NCI-H345 treated with DMSO at 0.1 percent for 48 hours (cell line): ENCODE data around the gene THBS1.

ENCODE experiments used
- DNase-seq: peaks from one replicate; lab custom pipeline; 2025; ENCODE audit not compliant: unreplicated experiment; lab: John Stamatoyannopoulos, UW

THBS1 gene

GRCh38 chr15:39580485-39581241, at the start of gene THBS1:
THBS1 (plus strand) TSS chr15:39581079; CDS start chr15:39581858, 779 bp downstream.
- no peak for DNase-seq

- no peak for DNase-seq
Observed at GRCh38 chr15:39534996-39535395, 45.9 kb upstream of the THBS1 start.

GRCh38 chr15:39535466-39535865, 45.4 kb upstream of the THBS1 start:
- no peak for DNase-seq

- DNase-seq = no peak
Observed at GRCh38 chr15:39538936-39539335, 41.9 kb upstream of the THBS1 start.

- no peak for DNase-seq
Observed at GRCh38 chr15:39539466-39539865, 41.4 kb upstream of the THBS1 start.

- no peak for DNase-seq
Observed at GRCh38 chr15:39539973-39540558, 40.8 kb upstream of the THBS1 start.

- no peak for DNase-seq
Observed at GRCh38 chr15:39542385-39543065, 38.4 kb upstream of the THBS1 start.

GRCh38 chr15:39543651-39544050, 37.2 kb upstream of the THBS1 start:
- no peak for DNase-seq

GRCh38 chr15:39546842-39547241, 34.0 kb upstream of the THBS1 start:
- DNase-seq = no peak

- DNase-seq = no peak
Observed at GRCh38 chr15:39548561-39548960, 32.3 kb upstream of the THBS1 start.

GRCh38 chr15:39549912-39550311, 31.0 kb upstream of the THBS1 start:
- DNase-seq = no peak

GRCh38 chr15:39551476-39551875, 29.4 kb upstream of the THBS1 start:
- no peak for DNase-seq

GRCh38 chr15:39552556-39552955, 28.3 kb upstream of the THBS1 start:
- no peak for DNase-seq

- DNase-seq = peak; percentile 59
Observed at GRCh38 chr15:39553947-39554693, 26.8 kb upstream of the THBS1 start.

- peak; percentile 1 for DNase-seq
Observed at GRCh38 chr15:39554746-39555387, 26.0 kb upstream of the THBS1 start.

GRCh38 chr15:39555885-39556284, 25.0 kb upstream of the THBS1 start:
- DNase-seq = peak; percentile 33

- peak; percentile 40 for DNase-seq
Observed at GRCh38 chr15:39556461-39556860, 24.4 kb upstream of the THBS1 start.

GRCh38 chr15:39558421-39558820, 22.5 kb upstream of the THBS1 start:
- DNase-seq = no peak

GRCh38 chr15:39564972-39565665, 15.8 kb upstream of the THBS1 start:
- no peak for DNase-seq

GRCh38 chr15:39565851-39566250, 15.0 kb upstream of the THBS1 start:
- no peak for DNase-seq
